Stimulated activated CD4-positive, alpha-beta T cell treated with anti-CD3 and anti-CD28 coated beads, TNF-alpha, amount 100 ng/mL, for 1 hour (primary cell): ENCODE measurements around the gene XIRP1.

Experiments
- DNase-seq, 3 donors: peaks; one replicate each; pipeline ENCODE4 v3.0.0-alpha.2; 2020; ENCODE audit warnings: low read depth in 3 of 3, low spot score in 1 of 3

The XIRP1 gene

GRCh38 chr3:39144095-39144747 lies 48.2 kb downstream of the XIRP1 start:
- DNase-seq: no peak

GRCh38 chr3:39143051-39143885 lies 49.1 kb downstream of the XIRP1 start:
- no peak for DNase-seq

- no peak for DNase-seq
Observed at GRCh38 chr3:39142067-39142466, 50.3 kb downstream of the XIRP1 start.

GRCh38 chr3:39141171-39141995 lies 51.0 kb downstream of the XIRP1 start:
- no peak for DNase-seq

GRCh38 chr3:39140341-39140971 lies 51.9 kb downstream of the XIRP1 start:
- no peak for DNase-seq

GRCh38 chr3:39139442-39139841 lies 53.0 kb downstream of the XIRP1 start:
- DNase-seq: no peak

GRCh38 chr3:39138804-39139415 lies 53.5 kb downstream of the XIRP1 start:
- no peak for DNase-seq

- DNase-seq: no peak
Observed at GRCh38 chr3:39137991-39138803, 54.2 kb downstream of the XIRP1 start.

- no peak for DNase-seq
Observed at GRCh38 chr3:39137435-39137936, 54.9 kb downstream of the XIRP1 start.

- DNase-seq: no peak
Observed at GRCh38 chr3:39136533-39137434, 55.6 kb downstream of the XIRP1 start.

- no peak for DNase-seq
Observed at GRCh38 chr3:39135170-39135805, 57.1 kb downstream of the XIRP1 start.

- DNase-seq: no peak
Observed at GRCh38 chr3:39134305-39134704, 58.1 kb downstream of the XIRP1 start.

- no peak for DNase-seq
Observed at GRCh38 chr3:39133822-39134221, 58.6 kb downstream of the XIRP1 start.
